H9 (cell line): ENCODE measurements around the gene EFNA5. TPM values are rescaled to one million over a fixed set of nuclear protein-coding genes. Genes with fewer than 3 reads are reported as not detected.

ENCODE experiments used
- DNase-seq: peaks from one replicate; pipeline ENCODE4 v3.0.0-alpha.2; 2017
- H2AFZ ChIP-seq: one replicate; pipeline ENCODE4 v1.6.1; 2013; ENCODE audit warnings: mild to moderate bottlenecking, low read length, control low read depth, moderate library complexity
- H2AK5ac ChIP-seq: 2 replicates; pipeline ENCODE4 v1.6.1; 2013; ENCODE audit warnings: low read length, control low read depth, mixed read lengths; ENCODE audit not compliant: insufficient read length
- H2BK120ac ChIP-seq: one replicate; pipeline ENCODE4 v1.6.1; 2013; ENCODE audit warnings: low read depth, mild to moderate bottlenecking, low read length, control low read depth, inconsistent platforms; ENCODE audit not compliant: poor library complexity, severe bottlenecking
- H2BK12ac ChIP-seq: 2 replicates; pipeline ENCODE4 v1.6.1; 2013; ENCODE audit warnings: low read length, control low read depth, mixed read lengths, low read depth; ENCODE audit not compliant: insufficient read length
- H2BK15ac ChIP-seq: 2 replicates; pipeline ENCODE4 v1.6.1; 2013; ENCODE audit warnings: low read depth, low read length, control low read depth
- H2BK20ac ChIP-seq: one replicate; pipeline ENCODE4 v1.6.1; 2013; ENCODE audit warnings: low read depth, mild to moderate bottlenecking, low read length, control low read depth, inconsistent platforms; ENCODE audit not compliant: poor library complexity, severe bottlenecking
- H2BK5ac ChIP-seq: 2 replicates; pipeline ENCODE4 v1.6.1; 2013; ENCODE audit warnings: low read length, control low read depth, mixed read lengths; ENCODE audit not compliant: insufficient read length
- H3K14ac ChIP-seq: 2 replicates; pipeline ENCODE4 v1.6.1; 2013; ENCODE audit warnings: low read length, control low read depth; ENCODE audit not compliant: insufficient read depth
- H3K18ac ChIP-seq: 2 replicates; pipeline ENCODE4 v1.6.1; 2013; ENCODE audit warnings: low read depth, mild to moderate bottlenecking, mixed read lengths, low read length, control low read depth; ENCODE audit not compliant: insufficient read length
- H3K23ac ChIP-seq: 2 replicates; pipeline ENCODE4 v1.6.1; 2013; ENCODE audit warnings: low read length, control low read depth, mixed read lengths, low read depth; ENCODE audit not compliant: insufficient read length
- H3K23me2 ChIP-seq: 2 replicates; pipeline ENCODE4 v1.6.1; 2013; ENCODE audit warnings: low read depth, mild to moderate bottlenecking, mixed read lengths, low read length, control low read depth; ENCODE audit not compliant: insufficient read length, poor library complexity, severe bottlenecking
- H3K27ac ChIP-seq: 2 replicates; pipeline ENCODE4 v1.5.1; 2013; ENCODE audit warnings: low read length, control low read depth, mixed read lengths, low read depth; ENCODE audit not compliant: insufficient read length
- H3K27me3 ChIP-seq: 2 replicates; pipeline ENCODE4 v1.6.1; 2013; ENCODE audit warnings: low read length, control low read depth, inconsistent platforms; ENCODE audit not compliant: insufficient read depth
- H3K4ac ChIP-seq: 2 replicates; pipeline ENCODE4 v1.6.1; 2013; ENCODE audit warnings: low read depth, mild to moderate bottlenecking, control low read depth, inconsistent platforms, low read length, moderate library complexity
- H3K4me1 ChIP-seq: 2 replicates; pipeline ENCODE4 v1.6.1; 2013; ENCODE audit warnings: low read length, control low read depth, inconsistent platforms; ENCODE audit not compliant: insufficient read depth
- H3K4me2 ChIP-seq: 2 replicates; pipeline ENCODE4 v1.6.1; 2013; ENCODE audit warnings: low read length, control low read depth, mixed read lengths; ENCODE audit not compliant: insufficient read length, insufficient read depth
- H3K56ac ChIP-seq: 2 replicates; pipeline ENCODE4 v1.6.1; 2013; ENCODE audit warnings: low read depth, mild to moderate bottlenecking, mixed read lengths, low read length, control low read depth; ENCODE audit not compliant: insufficient read length
- H3K79me1 ChIP-seq: 2 replicates; pipeline ENCODE4 v1.6.1; 2013; ENCODE audit warnings: low read depth, mild to moderate bottlenecking, moderate library complexity, low read length, control low read depth, inconsistent platforms; ENCODE audit not compliant: insufficient read depth, poor library complexity, severe bottlenecking
- H3K79me2 ChIP-seq: 2 replicates; pipeline ENCODE4 v1.6.1; 2013; ENCODE audit warnings: low read length, control low read depth, inconsistent platforms; ENCODE audit not compliant: insufficient read depth
- H3K9ac ChIP-seq: 2 replicates; pipeline ENCODE4 v1.6.1; 2013; ENCODE audit warnings: low read length, control low read depth, mixed read lengths; ENCODE audit not compliant: insufficient read length; ENCODE audit errors: extremely low read depth
- H3K9me3 ChIP-seq: one replicate; pipeline ENCODE4 v1.6.1; 2013; ENCODE audit warnings: low read depth, low read length, inconsistent platforms; ENCODE audit not compliant: control insufficient read depth
- H3T11ph ChIP-seq: one replicate; pipeline ENCODE4 v1.6.1; 2013; ENCODE audit warnings: mild to moderate bottlenecking, low read length, control low read depth, inconsistent platforms
- H4K20me1 ChIP-seq: one replicate; pipeline ENCODE4 v1.6.1; 2013; ENCODE audit not compliant: control insufficient read depth, insufficient read length, insufficient read depth
- H4K5ac ChIP-seq: 2 replicates; pipeline ENCODE4 v1.6.1; 2013; ENCODE audit warnings: low read depth, mild to moderate bottlenecking, mixed read lengths, low read length, control low read depth; ENCODE audit not compliant: insufficient read length
- H4K8ac ChIP-seq: replicated peaks from 2 replicates; pipeline ENCODE4 v1.6.1; 2013; ENCODE audit warnings: low read length, control low read depth, mixed read lengths, low read depth; ENCODE audit not compliant: insufficient read length
- H4K91ac ChIP-seq: 2 replicates; pipeline ENCODE4 v1.6.1; 2013; ENCODE audit warnings: low read depth, mild to moderate bottlenecking, moderate library complexity, mixed read lengths, low read length, control low read depth; ENCODE audit not compliant: insufficient read length
- H3K27ac Mint-ChIP-seq, 3 experiments: 2 replicates in 2 of 3; 3 replicates in 1 of 3; pipeline ENCODE4 v1.8.0; 2020 to 2021; ENCODE audit warnings: mixed read lengths in 3 of 3, mild to moderate bottlenecking in 1 of 3, moderate library complexity in 1 of 3
- H3K27me3 Mint-ChIP-seq: 2 replicates; pipeline ENCODE4 v1.8.0; 2021; ENCODE audit warnings: low read depth, mild to moderate bottlenecking, moderate library complexity, mixed read lengths
- H3K36me3 Mint-ChIP-seq, 3 experiments: 2 replicates in 2 of 3; 3 replicates in 1 of 3; pipeline ENCODE4 v1.8.0; 2020 to 2021; ENCODE audit warnings: low read depth in 3 of 3, mixed read lengths in 3 of 3; ENCODE audit not compliant: insufficient read depth in 1 of 3
- H3K4me1 Mint-ChIP-seq, 2 experiments: 2 replicates each; pipeline ENCODE4 v1.8.0; 2020; ENCODE audit warnings: mixed read lengths in 2 of 2
- H3K4me3 Mint-ChIP-seq, 2 experiments: 2 replicates in 1 of 2; 3 replicates in 1 of 2; pipeline ENCODE4 v1.8.0; 2020 to 2021; ENCODE audit warnings: mild to moderate bottlenecking in 2 of 2, mixed read lengths in 2 of 2, moderate library complexity in 1 of 2
- H3K9me3 Mint-ChIP-seq, 2 experiments: 2 replicates in 1 of 2; 3 replicates in 1 of 2; pipeline ENCODE4 v1.8.0; 2020; ENCODE audit warnings: mild to moderate bottlenecking in 2 of 2, mixed read lengths in 2 of 2, moderate library complexity in 1 of 2
- WGBS: extraction: QIAGEN DNeasy Blood & Tissue Kit; methylation state at CpG from one replicate; pipeline ENCODE4 v1.1.7; 2013; ENCODE audit warnings: missing lambda C conversion rate, low lambda C conversion rate, mixed read lengths; ENCODE audit not compliant: insufficient read length; ENCODE audit errors: extremely low coverage; 5-methylcytosine and 5-hydroxymethylcytosine counted together
- total RNA-seq: library from RNA; stranded (reverse); gene quantifications from 2 replicates; pipeline ENCODE4 v1.2.1, GENCODE V29; 2021
- TF ChIP-seq, protein P1 (sequence below): fragments of 200-600 bp; sonication (generic); conservative IDR thresholded peaks from 3 replicates; pipeline ENCODE4 v1.8.0; 2021; ENCODE audit warnings: antibody characterized with exemption, mild to moderate bottlenecking

Gene EFNA5
- total RNA-seq, 1 experiment from 2014 or later = 20.4 TPM

DNA sequence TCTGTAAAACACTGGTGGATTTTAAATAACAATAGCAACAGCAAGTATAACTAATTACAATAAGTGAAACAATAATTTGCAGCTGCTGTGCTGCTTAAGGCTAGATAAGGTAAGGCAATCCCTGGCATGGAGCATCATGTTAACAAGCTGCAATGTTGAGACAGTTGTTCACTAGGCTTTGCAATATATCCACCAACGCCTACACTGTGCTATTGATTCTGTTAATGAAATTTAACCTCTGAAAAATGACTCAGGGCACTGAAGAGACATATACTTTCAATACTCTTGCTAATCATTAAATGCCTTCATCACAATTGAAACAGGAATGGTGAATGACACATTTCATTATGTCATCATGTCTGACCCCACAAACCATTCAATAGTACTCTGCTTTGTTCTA is 255.0 kb downstream of the EFNA5 start:
- Histone ChIP-seq H2BK120ac (no peak overlapping the region), H3K14ac (no peak overlapping the region), H2AK5ac (no peak overlapping the region), H4K5ac (no peak overlapping the region), H3T11ph (no peak overlapping the region), H3K79me1 (no peaks in the 10 kb centered on the region), H2BK20ac (no peak overlapping the region), H3K27me3 (no peaks in the 10 kb centered on the region), H3K4ac (no peak overlapping the region), H3K4me1 (peaks cover 2% of the 10 kb centered on the region; the same call in 1 of the 2 replicates), H3K4me2 (no peak overlapping the region), H3K23ac (no peak overlapping the region), H3K23me2 (no peaks in the 10 kb centered on the region), H2AFZ (no peak overlapping the region), H4K8ac (no peak overlapping the region), H4K20me1 (no peaks in the 10 kb centered on the region), H3K9me3 (no peaks in the 10 kb centered on the region), H4K91ac (no peak overlapping the region), H3K27ac (no peak overlapping the region), H2BK15ac (no peak overlapping the region), H3K79me2 (no peaks in the 10 kb centered on the region), H2BK5ac (no peak overlapping the region), H3K56ac (no peak overlapping the region), H2BK12ac (no peak overlapping the region), H3K9ac (no peak overlapping the region), H3K18ac (no peak overlapping the region)
- no peaks in the 10 kb centered on the region for H3K9me3 Mint-ChIP-seq
- H3K27me3 Mint-ChIP-seq = no peaks in the 10 kb centered on the region
- WGBS = no CpG with 5 or more reads among the region's 1 CpG
- H3K27ac Mint-ChIP-seq = no peak overlapping the region
- TF ChIP-seq, protein P1, sequence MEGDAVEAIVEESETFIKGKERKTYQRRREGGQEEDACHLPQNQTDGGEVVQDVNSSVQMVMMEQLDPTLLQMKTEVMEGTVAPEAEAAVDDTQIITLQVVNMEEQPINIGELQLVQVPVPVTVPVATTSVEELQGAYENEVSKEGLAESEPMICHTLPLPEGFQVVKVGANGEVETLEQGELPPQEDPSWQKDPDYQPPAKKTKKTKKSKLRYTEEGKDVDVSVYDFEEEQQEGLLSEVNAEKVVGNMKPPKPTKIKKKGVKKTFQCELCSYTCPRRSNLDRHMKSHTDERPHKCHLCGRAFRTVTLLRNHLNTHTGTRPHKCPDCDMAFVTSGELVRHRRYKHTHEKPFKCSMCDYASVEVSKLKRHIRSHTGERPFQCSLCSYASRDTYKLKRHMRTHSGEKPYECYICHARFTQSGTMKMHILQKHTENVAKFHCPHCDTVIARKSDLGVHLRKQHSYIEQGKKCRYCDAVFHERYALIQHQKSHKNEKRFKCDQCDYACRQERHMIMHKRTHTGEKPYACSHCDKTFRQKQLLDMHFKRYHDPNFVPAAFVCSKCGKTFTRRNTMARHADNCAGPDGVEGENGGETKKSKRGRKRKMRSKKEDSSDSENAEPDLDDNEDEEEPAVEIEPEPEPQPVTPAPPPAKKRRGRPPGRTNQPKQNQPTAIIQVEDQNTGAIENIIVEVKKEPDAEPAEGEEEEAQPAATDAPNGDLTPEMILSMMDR = no peak
- H3K4me1 Mint-ChIP-seq = peaks cover 15 to 16% of the 10 kb centered on the region in 2 experiments
- H3K36me3 Mint-ChIP-seq = peaks cover 0 to 2% (median 0%) of the 10 kb centered on the region in 3 experiments; a peak in 1 of 7 replicates
- no peak for DNase-seq
- H3K4me3 Mint-ChIP-seq = no peak overlapping the region
